GM18499 (cell line): ENCODE results near the gene NRG3.

Source experiments
- ATAC-seq: cut with Tn5 transposase; IDR thresholded peaks from one replicate; pipeline ENCODE4 v1.9.1; 2021; ENCODE audit warnings: moderate number of reproducible peaks; ENCODE audit not compliant: insufficient read depth, unreplicated experiment

NRG3 gene

GRCh38 chr10:82429302-82429701, 554.3 kb downstream of the NRG3 start:
- no peak for ATAC-seq

GRCh38 chr10:82438277-82438676, 563.3 kb downstream of the NRG3 start:
- ATAC-seq = no peak

GRCh38 chr10:82440775-82441174, 565.8 kb downstream of the NRG3 start:
- ATAC-seq = no peak

GRCh38 chr10:82452046-82452445, 577.1 kb downstream of the NRG3 start:
- ATAC-seq = no peak

- no peak for ATAC-seq
Measured at GRCh38 chr10:82452676-82453075, 577.7 kb downstream of the NRG3 start.

GRCh38 chr10:82453678-82454293, 578.8 kb downstream of the NRG3 start:
- ATAC-seq = no peak

- ATAC-seq = no peak
Measured at GRCh38 chr10:82462910-82463551, 588.0 kb downstream of the NRG3 start.

GRCh38 chr10:82463614-82464013, 588.6 kb downstream of the NRG3 start:
- no peak for ATAC-seq

- ATAC-seq = no peak
Measured at GRCh38 chr10:82464191-82464818, 589.3 kb downstream of the NRG3 start.

GRCh38 chr10:82464966-82465365, 590.0 kb downstream of the NRG3 start:
- ATAC-seq = no peak

- no peak for ATAC-seq
Measured at GRCh38 chr10:82468453-82468852, 593.5 kb downstream of the NRG3 start.

GRCh38 chr10:82472406-82473335, 597.7 kb downstream of the NRG3 start:
- ATAC-seq = no peak

- no peak for ATAC-seq
Measured at GRCh38 chr10:82477776-82478175, 602.8 kb downstream of the NRG3 start.

GRCh38 chr10:82492647-82493046, 617.7 kb downstream of the NRG3 start:
- no peak for ATAC-seq

GRCh38 chr10:82496114-82496513, 621.1 kb downstream of the NRG3 start:
- ATAC-seq = no peak

GRCh38 chr10:82497439-82497838, 622.4 kb downstream of the NRG3 start:
- ATAC-seq = no peak

- no peak for ATAC-seq
Measured at GRCh38 chr10:82498976-82499375, 624.0 kb downstream of the NRG3 start.

- ATAC-seq = no peak
Measured at GRCh38 chr10:82505009-82505408, 630.0 kb downstream of the NRG3 start.

- ATAC-seq = no peak
Measured at GRCh38 chr10:82506680-82507376, 631.8 kb downstream of the NRG3 start.

GRCh38 chr10:82515256-82515655, 640.3 kb downstream of the NRG3 start:
- ATAC-seq = no peak
